H1 (cell line): ENCODE results near the gene ITPK1. TPM values are rescaled to one million over a fixed set of nuclear protein-coding genes. Genes with fewer than 3 reads are reported as not detected.

Source experiments
- CTCF ChIA-PET: fragments of 300-600 bp; sonication (Branson Sonifier 250); formaldehyde crosslinking; loops from one replicate; lab custom pipeline; 2021; ENCODE audit not compliant: partially characterized antibody; lab: Charles Lee
- POLR2A ChIA-PET: fragments of 300-600 bp; sonication (Branson Sonifier 250); formaldehyde crosslinking; loops from one replicate; lab custom pipeline; 2021; ENCODE audit warnings: inconsistent platforms; ENCODE audit not compliant: partially characterized antibody; lab: Charles Lee
- DNase-seq, 2 experiments: peaks; one replicate each; pipeline versions ENCODE4 v3.0.0 to v3.0.0-alpha.2; 2010 to 2022; ENCODE audit warnings: low spot score in 2 of 2, low read depth in 1 of 2, mixed read lengths in 1 of 2
- FAIRE-seq: peaks from 2 replicates; lab custom pipeline; 2011; peaks lifted over from hg19 to GRCh38; lab: Jason Lieb, UNC
- H2AFZ ChIP-seq: 2 replicates; pipeline ENCODE4 v1.8.1; 2012; ENCODE audit warnings: low read length, inconsistent platforms
- H2AK5ac ChIP-seq: 2 replicates; pipeline ENCODE4 v1.6.1; 2013; ENCODE audit warnings: low read depth, low read length
- H2BK120ac ChIP-seq: replicated peaks from 2 replicates; pipeline ENCODE3; 2013; ENCODE audit warnings: low read depth, low read length, inconsistent platforms
- H2BK12ac ChIP-seq: 2 replicates; pipeline ENCODE4 v1.6.1; 2013; ENCODE audit warnings: low read depth, low read length
- H2BK15ac ChIP-seq: 2 replicates; pipeline ENCODE4 v1.6.1; 2013; ENCODE audit warnings: low read length
- H2BK20ac ChIP-seq: 2 replicates; pipeline ENCODE4 v1.6.1; 2013; ENCODE audit warnings: low read length
- H2BK5ac ChIP-seq: 2 replicates; pipeline ENCODE4 v1.6.1; 2013; ENCODE audit warnings: low read depth, low read length
- H3K14ac ChIP-seq: 2 replicates; pipeline ENCODE4 v1.6.1; 2013; ENCODE audit warnings: inconsistent platforms; ENCODE audit not compliant: insufficient read length
- H3K18ac ChIP-seq: 2 replicates; pipeline ENCODE4 v1.6.1; 2013; ENCODE audit warnings: low read length; ENCODE audit errors: extremely low read depth
- H3K23ac ChIP-seq: 2 replicates; pipeline ENCODE4 v1.6.1; 2013; ENCODE audit warnings: inconsistent platforms; ENCODE audit not compliant: insufficient read length
- H3K23me2 ChIP-seq: 2 replicates; pipeline ENCODE4 v1.6.1; 2013; ENCODE audit warnings: low read depth, low read length
- H3K27ac ChIP-seq: 2 replicates; pipeline ENCODE4 v1.6.1; 2011; ENCODE audit warnings: low read depth, low read length, inconsistent platforms
- H3K27me3 ChIP-seq, 4 experiments: replicated peaks in 1 of 4; 1 replicate in 1 of 4; 2 replicates in 3 of 4; pipeline versions ENCODE4 v1.6.1 to v1.8.1; 2011 to 2013; ENCODE audit warnings: low read length in 3 of 4, mild to moderate bottlenecking in 3 of 4, inconsistent platforms in 2 of 4, mixed read lengths in 2 of 4, moderate library complexity in 1 of 4; ENCODE audit not compliant: control insufficient read depth in 3 of 4, insufficient read depth in 3 of 4; ENCODE audit errors: extremely low read depth in 1 of 4
- H3K36me3 ChIP-seq, 4 experiments: 2 replicates each; pipeline versions ENCODE4 v1.6.1 to v1.8.1; 2011 to 2013; ENCODE audit warnings: mild to moderate bottlenecking in 4 of 4, low read length in 3 of 4, moderate library complexity in 2 of 4, control low read depth in 1 of 4, inconsistent platforms in 1 of 4; ENCODE audit not compliant: insufficient read depth in 4 of 4, control insufficient read depth in 2 of 4
- H3K4ac ChIP-seq: replicated peaks from 2 replicates; pipeline ENCODE3; 2013; ENCODE audit warnings: low read length, low read depth, mixed read lengths, inconsistent platforms; ENCODE audit not compliant: insufficient read length
- H3K4me1 ChIP-seq, 4 experiments: replicated peaks in 1 of 4; 1 replicate in 1 of 4; 2 replicates in 3 of 4; pipeline versions ENCODE4 v1.6.1 to v1.8.1; 2011 to 2013; ENCODE audit warnings: low read length in 3 of 4, inconsistent platforms in 2 of 4, mixed read lengths in 1 of 4; ENCODE audit not compliant: insufficient read depth in 4 of 4, control insufficient read depth in 3 of 4
- H3K4me2 ChIP-seq, 2 experiments: 2 replicates each; pipeline versions ENCODE4 v1.6.1 to v1.8.1; 2011 to 2013; ENCODE audit warnings: low read depth in 2 of 2, low read length in 2 of 2, control low read depth in 1 of 2, inconsistent platforms in 1 of 2, mild to moderate bottlenecking in 1 of 2; ENCODE audit not compliant: insufficient read depth in 1 of 2
- H3K4me3 ChIP-seq, 4 experiments: fragments of 200-600, 300-600 bp in 1 of 4; sonication (generic), shearing (Covaris generic), sonication (Bioruptor Twin) in 1 of 4; 2 replicates each; pipeline versions ENCODE4 v1.5.1 to v1.8.1; 2011 to 2016; ENCODE audit warnings: low read length in 4 of 4, low read depth in 3 of 4, control low read depth in 2 of 4, inconsistent platforms in 2 of 4, mild to moderate bottlenecking in 2 of 4, mixed read lengths in 1 of 4, moderate library complexity in 1 of 4; ENCODE audit not compliant: insufficient read depth in 2 of 4; ENCODE audit errors: extremely low read depth in 1 of 4
- H3K56ac ChIP-seq: replicated peaks from 2 replicates; pipeline ENCODE3; 2013; ENCODE audit warnings: low read depth, mild to moderate bottlenecking, mixed read lengths, low read length, inconsistent platforms; ENCODE audit not compliant: insufficient read length
- H3K79me1 ChIP-seq: 2 replicates; pipeline ENCODE4 v1.6.1; 2013; ENCODE audit warnings: low read depth, low read length, control low read depth
- H3K79me2 ChIP-seq, 2 experiments: 2 replicates each; pipeline versions ENCODE4 v1.6.1 to v1.8.1; 2012 to 2013; ENCODE audit warnings: low read length in 2 of 2, mild to moderate bottlenecking in 2 of 2, inconsistent platforms in 1 of 2; ENCODE audit not compliant: insufficient read depth in 2 of 2, control insufficient read depth in 1 of 2
- H3K9ac ChIP-seq, 4 experiments: replicated peaks in 1 of 4; 1 replicate in 1 of 4; 2 replicates in 3 of 4; pipeline versions ENCODE4 v1.6.1 to v1.8.1; 2011 to 2013; ENCODE audit warnings: low read depth in 3 of 4, low read length in 3 of 4, control low read depth in 2 of 4, mild to moderate bottlenecking in 2 of 4, moderate library complexity in 2 of 4, inconsistent platforms in 1 of 4; ENCODE audit errors: extremely low read depth in 1 of 4
- H3K9me3 ChIP-seq, 2 experiments: 2 replicates each; pipeline versions ENCODE4 v1.6.1 to v1.8.1; 2012 to 2013; ENCODE audit warnings: mild to moderate bottlenecking in 2 of 2, moderate library complexity in 2 of 2, control low read depth in 1 of 2, inconsistent platforms in 1 of 2, low read depth in 1 of 2, low read length in 1 of 2, mixed read lengths in 1 of 2; ENCODE audit not compliant: insufficient read depth in 2 of 2
- H4K20me1 ChIP-seq, 2 experiments: replicated peaks in 1 of 2; 2 replicates each; pipeline versions ENCODE3 to v1.8.1; 2011 to 2013; ENCODE audit warnings: inconsistent platforms in 2 of 2, low read length in 2 of 2, mild to moderate bottlenecking in 1 of 2; ENCODE audit not compliant: insufficient read depth in 2 of 2, control insufficient read depth in 1 of 2
- H4K5ac ChIP-seq: 2 replicates; pipeline ENCODE4 v1.6.1; 2013; ENCODE audit warnings: low read length, low read depth, mixed read lengths, inconsistent platforms; ENCODE audit not compliant: insufficient read length
- H4K8ac ChIP-seq: 2 replicates; pipeline ENCODE4 v1.8.0; 2013; ENCODE audit warnings: mild to moderate bottlenecking, moderate library complexity, low read length, inconsistent platforms; ENCODE audit not compliant: insufficient read depth; ENCODE audit errors: extremely low read depth
- H4K91ac ChIP-seq: replicated peaks from 2 replicates; pipeline ENCODE3; 2013; ENCODE audit warnings: low read length, mixed read lengths, inconsistent platforms; ENCODE audit not compliant: insufficient read length
- CTCF ChIP-seq, 3 experiments: IDR thresholded peaks; 1 replicate in 2 of 3; 2 replicates in 1 of 3; pipeline versions ENCODE4 v1.5.1 to v1.6.1; 2011; ENCODE audit warnings: low read length in 3 of 3, mild to moderate bottlenecking in 3 of 3, inconsistent platforms in 2 of 3, low read depth in 1 of 3, moderate library complexity in 1 of 3; ENCODE audit not compliant: insufficient read depth in 1 of 3; ENCODE audit errors: control extremely low read depth in 1 of 3
- MAX ChIP-seq: IDR thresholded peaks from 2 replicates; pipeline ENCODE4 v1.6.1; 2012; ENCODE audit warnings: inconsistent platforms
- SP4 ChIP-seq: IDR thresholded peaks from 2 replicates; pipeline ENCODE4 v1.6.1; 2012; ENCODE audit warnings: low read length, inconsistent platforms
- USF2 ChIP-seq: IDR thresholded peaks from 2 replicates; pipeline ENCODE4 v1.6.1; 2011; ENCODE audit warnings: low read length, improper control_type of control experiment
- WGBS, 2 experiments: shearing (Covaris generic) in 1 of 2; methylation state at CpG; one replicate each; pipeline versions ENCODE4 v1.1.6 to v1.1.7; 2013 to 2015; ENCODE audit warnings: low lambda C conversion rate in 2 of 2, mixed read lengths in 2 of 2, inconsistent platforms in 1 of 2, low coverage in 1 of 2, missing lambda C conversion rate in 1 of 2; ENCODE audit not compliant: insufficient replicate concordance in 2 of 2, insufficient coverage in 1 of 2, insufficient read length in 1 of 2; ENCODE audit errors: extremely low coverage in 1 of 2, missing lambda C conversion rate in 1 of 2; 5-methylcytosine and 5-hydroxymethylcytosine counted together
- polyA plus RNA-seq, 7 experiments: library from polyadenylated mRNA; depleted of rRNA in 3 of 7; stranded (reverse) in 5 of 7; unstranded in 2 of 7; fragments of >200 nt in 5 of 7; fragments of 200-250 nt in 2 of 7; gene quantifications; 1 replicate in 5 of 7; 2 replicates in 1 of 7; 4 replicates in 1 of 7; pipeline versions ENCODE4 v1.2.1 to v1.2.3, GENCODE V29; 2011 to 2013; ENCODE audit warnings: missing spikeins in 2 of 7, mixed read lengths in 2 of 7
- total RNA-seq: library from RNA; stranded (reverse); fragmentation: NEBNext Ultra II Directional; extraction: Animal tissue kit (Norgen Biotek cat#: 25700); gene quantifications from 2 replicates; pipeline ENCODE4 v1.2.1, GENCODE V29; 2021

Gene ITPK1
- total and polyA plus RNA-seq, 2 of the 8 experiments (the other 6 are each of a cell fraction or from before 2014, with no cell fraction given): 108 to 143 TPM

GRCh38 chr14:93109572-93110481, 5.9 kb downstream of the ITPK1 start:
- POLR2A ChIA-PET: no interaction called here

More at GRCh38 chr14:93109572-93110481, 5.9 kb downstream of the ITPK1 start:
- H3K79me1 ChIP-seq: peaks cover 20% of the 10 kb centered on the region
- no peak overlapping the region for H3K23ac ChIP-seq
- peaks cover 14 to 98% of the 10 kb centered on the region in 2 experiments; a peak in 3 of 4 replicates for H3K79me2 ChIP-seq
- no peak overlapping the region for H3K14ac ChIP-seq
- no peaks in the 10 kb centered on the region for H3K36me3 ChIP-seq
- FAIRE-seq (no peak), DNase-seq (no peak)
- H3K18ac ChIP-seq: no peak overlapping the region
- no peak overlapping the region for H3K4ac ChIP-seq
- H2BK15ac ChIP-seq: no peak overlapping the region
- H3K4me3 ChIP-seq: no peak overlapping the region
- peaks cover 13 to 20% (median 19%) of the 10 kb centered on the region in 4 experiments for H3K4me1 ChIP-seq
- no peak overlapping the region for H2BK20ac ChIP-seq
- H4K20me1 ChIP-seq: peaks cover 18 to 27% of the 10 kb centered on the region in 2 experiments
- no peak overlapping the region for H3K4me2 ChIP-seq
- no peak overlapping the region for H3K9ac ChIP-seq
- H3K27me3 ChIP-seq: no peaks in the 10 kb centered on the region
- no peak overlapping the region for H2BK12ac ChIP-seq
- no peaks in the 10 kb centered on the region for H3K9me3 ChIP-seq
- H2BK5ac ChIP-seq: 0 out of 2 replicates have a peak overlapping the region, but pooled peaks have one; percentile 18
- no peak overlapping the region for H2AK5ac ChIP-seq
- H3K23me2 ChIP-seq: peaks cover 11% of the 10 kb centered on the region
- no peak overlapping the region for H4K91ac ChIP-seq
- WGBS, 2 experiments: 86% methylated on average over 14 of the region's 14 CpGs; no CpG with 5 or more reads in 1 of the 2 experiments
- no peak overlapping the region for H4K5ac ChIP-seq
- no peak for TF ChIP-seq CTCF (IDR thresholded peaks at IDR 0.05; ENCODE audit: control extremely low read depth in 1 of 3, insufficient read depth in 1 of 3, low read depth in 1 of 3, low read length in 3 of 3)
- no peak for TF ChIP-seq MAX
- no peak for TF ChIP-seq USF2
- no peak for TF ChIP-seq SP4
- TF ChIP-seq, all 59 proteins: peak for 0
- Histone ChIP-seq H3K56ac (no peak overlapping the region), H4K8ac (no peak overlapping the region), H3K27ac (no peak overlapping the region), H2AFZ (no peak overlapping the region), H2BK120ac (no peak overlapping the region)
- CTCF ChIA-PET: interaction anchor here (1.9 to 7.7 kb wide), 3 partner anchors 15 to 135 kb away, joined by 6 to 78 read pairs (median 20); no protein-coding TSS in a partner anchor
